NOMO-1 treated with DMSO at 0.1 percent for 48 hours (cell line): ENCODE data around the gene UBE2B.
"Not testable (repeated sequence)": the region's sequence is repeated elsewhere in the genome, so short reads cannot be mapped to it uniquely, and the experiment has no call there.

Experiments
- DNase-seq: peaks from one replicate; lab custom pipeline; 2025; ENCODE audit not compliant: unreplicated experiment; lab: John Stamatoyannopoulos, UW

UBE2B gene

GRCh38 chr5:134398609-134399155 lies 27.3 kb downstream of the UBE2B start:
- DNase-seq = no peak

GRCh38 chr5:134403951-134404350 lies 32.6 kb downstream of the UBE2B start:
- no peak for DNase-seq

GRCh38 chr5:134406390-134406789 lies 35.0 kb downstream of the UBE2B start:
- no peak for DNase-seq

- no peak for DNase-seq
These were observed 38.0 kb downstream of the UBE2B start for GRCh38 chr5:134409321-134409720.

GRCh38 chr5:134410822-134411221 lies 39.5 kb downstream of the UBE2B start:
- no peak for DNase-seq

GRCh38 chr5:134411228-134411545 lies 39.8 kb downstream of the UBE2B start:
- no peak for DNase-seq

- DNase-seq = peak; percentile 80
These were observed 40.3 kb downstream of the UBE2B start, which contains the start of gene CDKN2AIPNL for GRCh38 chr5:134411546-134412266. CDKN2AIPNL (minus strand) TSS chr5:134411881; CDS start chr5:134411854, 27 bp downstream.

- DNase-seq = no peak
These were observed 41.7 kb downstream of the UBE2B start for GRCh38 chr5:134413046-134413445.

- DNase-seq = no peak
These were observed 46.3 kb downstream of the UBE2B start for GRCh38 chr5:134417707-134418106.

- DNase-seq = no peak
These were observed 47.6 kb downstream of the UBE2B start for GRCh38 chr5:134418958-134419357.

- no peak for DNase-seq
These were observed 49.0 kb downstream of the UBE2B start for GRCh38 chr5:134420343-134420742.

GRCh38 chr5:134421038-134421437 lies 49.7 kb downstream of the UBE2B start:
- DNase-seq = not testable (repeated sequence)

GRCh38 chr5:134422791-134423365 lies 51.5 kb downstream of the UBE2B start:
- DNase-seq = no peak

- no peak for DNase-seq
These were observed 52.0 kb downstream of the UBE2B start for GRCh38 chr5:134423376-134423775.

GRCh38 chr5:134426361-134426760 lies 55.0 kb downstream of the UBE2B start:
- DNase-seq = no peak

GRCh38 chr5:134427540-134428041 lies 56.2 kb downstream of the UBE2B start:
- no peak for DNase-seq

- no peak for DNase-seq
These were observed 58.7 kb downstream of the UBE2B start for GRCh38 chr5:134430001-134430569.

GRCh38 chr5:134432174-134432573 lies 60.8 kb downstream of the UBE2B start:
- DNase-seq = no peak

GRCh38 chr5:134432677-134433359 lies 61.4 kb downstream of the UBE2B start:
- DNase-seq = no peak

- DNase-seq = no peak
These were observed 64.2 kb downstream of the UBE2B start for GRCh38 chr5:134435560-134435959.

GRCh38 chr5:134436523-134437339 lies 65.4 kb downstream of the UBE2B start:
- DNase-seq = peak; percentile 87
